SJSA1 (cell line): ENCODE measurements around the gene ABCC3. TPM values are rescaled to one million over a fixed set of nuclear protein-coding genes. Genes with fewer than 3 reads are reported as not detected.

Source experiments
- DNase-seq, 2 experiments: peaks; one replicate each; pipeline ENCODE4 v3.0.0-alpha.2; 2015 to 2020; ENCODE audit warnings: low spot score in 2 of 2, low read depth in 1 of 2
- H3K27ac ChIP-seq: fragments of 250-450 bp; sonication (Bioruptor Pico); 2 replicates; pipeline ENCODE4 v1.5.1; 2020; ENCODE audit warnings: mild to moderate bottlenecking, moderate library complexity
- H3K27me3 ChIP-seq: fragments of 250-450 bp; sonication (Bioruptor Pico); replicated peaks from 2 replicates; pipeline ENCODE4 v1.5.1; 2020; ENCODE audit warnings: mild to moderate bottlenecking, moderate library complexity
- H3K36me3 ChIP-seq: fragments of 250-450 bp; sonication (Bioruptor Pico); 2 replicates; pipeline ENCODE4 v1.5.1; 2020; ENCODE audit warnings: mild to moderate bottlenecking
- H3K4me1 ChIP-seq: fragments of 250-450 bp; sonication (Bioruptor Pico); replicated peaks from 2 replicates; pipeline ENCODE4 v1.6.1; 2021; ENCODE audit warnings: mild to moderate bottlenecking
- H3K4me3 ChIP-seq: fragments of 250-450 bp; sonication (Bioruptor Pico); 2 replicates; pipeline ENCODE4 v1.5.1; 2020; ENCODE audit warnings: mild to moderate bottlenecking
- H3K9me3 ChIP-seq: fragments of 250-450 bp; sonication (Bioruptor Pico); replicated peaks from 2 replicates; pipeline ENCODE4 v1.5.1; 2020; ENCODE audit warnings: mild to moderate bottlenecking
- total RNA-seq: library from RNA; depleted of rRNA; stranded (reverse); fragments of >200 nt; shearing (Covaris generic); gene quantifications from 2 replicates; pipeline ENCODE4 v1.2.3, GENCODE V29; 2014

The ABCC3 gene
- total RNA-seq, 1 experiment from 2014 or later = 9.6 TPM

DNA sequence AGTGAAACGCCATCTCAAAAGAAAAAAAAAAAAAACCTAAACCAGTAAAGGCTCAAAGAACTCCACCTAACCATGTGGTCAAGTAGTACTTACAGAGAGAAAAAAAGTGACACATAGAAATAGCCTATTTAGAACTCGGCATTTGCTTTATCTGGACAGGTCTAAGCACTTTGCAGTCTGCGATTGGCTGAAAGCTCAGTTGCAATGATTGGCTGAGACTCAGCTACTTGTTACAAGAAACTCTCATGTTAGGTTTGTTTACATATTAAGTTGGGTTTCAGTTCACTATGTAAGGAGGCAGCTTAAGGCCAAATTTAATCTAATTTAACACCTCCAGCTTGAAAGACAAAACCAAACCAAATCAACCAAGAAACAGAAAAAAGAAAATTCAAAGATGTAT, 19.1 kb downstream of the ABCC3 start:
- H3K27me3 ChIP-seq = no peaks in the 10 kb centered on the region
- H3K36me3 ChIP-seq = no peaks in the 10 kb centered on the region
- H3K9me3 ChIP-seq = peaks cover 6% of the 10 kb centered on the region; the same call in 1 of the 2 replicates
- 0 out of 2 replicates have a peak, but pooled peaks cover 3% of the 10 kb centered on the region for H3K4me1 ChIP-seq
- no peak overlapping the region for H3K27ac ChIP-seq
- DNase-seq = no peak
- H3K4me3 ChIP-seq = no peak overlapping the region

DNA sequence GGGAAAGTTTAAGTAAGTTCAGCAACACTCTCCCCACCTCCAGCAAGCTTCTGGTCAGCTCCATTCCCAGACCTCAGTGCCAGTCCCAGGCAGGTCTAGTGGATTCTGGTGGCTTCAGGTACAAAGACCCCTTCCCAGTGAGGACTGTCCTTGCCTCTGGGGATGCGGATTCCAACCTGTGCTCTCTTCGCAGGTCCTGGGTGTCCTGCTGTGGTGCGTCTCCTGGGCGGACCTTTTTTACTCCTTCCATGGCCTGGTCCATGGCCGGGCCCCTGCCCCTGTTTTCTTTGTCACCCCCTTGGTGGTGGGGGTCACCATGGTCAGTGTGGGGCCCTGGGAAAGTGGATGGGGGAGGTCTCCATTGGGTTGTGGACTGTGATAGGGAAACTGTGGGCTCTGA, 21.8 kb downstream of the ABCC3 start:
- Histone ChIP-seq H3K9me3 (peaks cover 6% of the 10 kb centered on the region; the same call in 1 of the 2 replicates), H3K4me1 (peaks cover 16% of the 10 kb centered on the region), H3K27me3 (no peaks in the 10 kb centered on the region), H3K36me3 (0 out of 2 replicates have a peak, but pooled peaks cover 6% of the 10 kb centered on the region), H3K4me3 (no peak overlapping the region), H3K27ac (no peak overlapping the region)
- no peak for DNase-seq

DNA sequence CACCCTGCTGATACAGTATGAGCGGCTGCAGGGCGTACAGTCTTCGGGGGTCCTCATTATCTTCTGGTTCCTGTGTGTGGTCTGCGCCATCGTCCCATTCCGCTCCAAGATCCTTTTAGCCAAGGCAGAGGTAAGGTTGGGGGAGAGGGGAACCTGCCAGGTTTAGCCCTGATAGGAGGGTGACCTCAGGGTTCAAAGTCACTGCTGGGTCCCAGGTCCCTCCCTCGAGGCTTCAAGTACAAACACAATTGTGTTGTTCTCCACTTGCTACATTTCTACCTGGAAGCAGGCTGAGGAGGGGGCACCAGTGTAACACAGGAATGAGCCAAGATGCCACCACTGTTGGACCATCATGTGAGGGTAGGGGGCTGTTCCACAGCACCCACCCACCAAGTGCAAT, 22.4 kb downstream of the ABCC3 start:
- H3K27me3 ChIP-seq = no peaks in the 10 kb centered on the region
- H3K4me3 ChIP-seq = no peak overlapping the region
- DNase-seq = no peak
- peaks cover 6% of the 10 kb centered on the region; the same call in 1 of the 2 replicates for H3K9me3 ChIP-seq
- 0 out of 2 replicates have a peak, but pooled peaks cover 6% of the 10 kb centered on the region for H3K36me3 ChIP-seq
- H3K4me1 ChIP-seq = peaks cover 22% of the 10 kb centered on the region
- no peak overlapping the region for H3K27ac ChIP-seq

DNA sequence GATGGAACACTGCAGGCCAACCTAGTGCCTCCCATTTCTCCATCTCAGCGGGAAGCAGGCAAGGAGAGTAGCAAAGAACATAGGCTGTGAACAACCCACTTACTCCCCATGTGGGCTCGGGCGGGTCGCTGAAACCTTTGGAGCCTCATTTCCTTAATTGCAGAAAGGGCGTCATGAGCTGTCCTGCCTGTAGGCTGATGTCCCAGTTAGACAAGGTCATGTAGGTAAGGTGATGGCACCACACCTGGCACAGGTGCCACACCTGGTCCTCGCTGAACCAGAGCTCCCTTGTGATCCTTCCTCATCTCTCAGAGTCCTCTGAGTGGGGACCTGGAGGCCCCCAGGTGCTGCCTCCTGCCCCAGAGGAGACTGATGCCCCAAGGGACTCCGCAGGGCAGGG, 22.9 kb downstream of the ABCC3 start:
- H3K4me3 ChIP-seq = no peak overlapping the region
- no peak overlapping the region for H3K27ac ChIP-seq
- H3K4me1 ChIP-seq = peaks cover 27% of the 10 kb centered on the region
- H3K9me3 ChIP-seq = peaks cover 4% of the 10 kb centered on the region; the same call in 1 of the 2 replicates
- H3K27me3 ChIP-seq = no peaks in the 10 kb centered on the region
- 0 out of 2 replicates have a peak, but pooled peaks cover 6% of the 10 kb centered on the region for H3K36me3 ChIP-seq
- no peak for DNase-seq

DNA sequence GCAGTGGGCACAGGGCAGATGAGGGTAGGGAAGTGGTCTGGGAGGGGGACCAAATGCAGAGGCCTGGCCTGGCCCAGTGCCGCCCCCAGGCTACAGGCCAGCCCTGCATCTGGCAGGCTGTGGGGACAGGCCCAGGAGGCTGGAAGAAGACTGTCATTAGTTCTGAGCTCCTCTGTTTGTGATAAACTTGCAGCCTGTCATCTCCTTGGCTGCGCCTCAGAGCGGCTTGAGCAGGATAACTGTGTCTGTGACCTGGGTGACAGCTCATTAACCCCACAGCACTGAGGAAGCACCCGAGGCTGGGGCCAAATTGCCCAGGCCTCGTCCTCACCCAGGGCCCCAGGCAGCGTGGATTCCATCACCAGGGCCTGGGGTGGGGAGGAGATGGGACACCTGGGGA, 23.9 kb downstream of the ABCC3 start:
- peaks cover 30% of the 10 kb centered on the region for H3K4me1 ChIP-seq
- H3K4me3 ChIP-seq = no peak overlapping the region
- no peaks in the 10 kb centered on the region for H3K27me3 ChIP-seq
- no peaks in the 10 kb centered on the region for H3K9me3 ChIP-seq
- no peak for DNase-seq
- H3K36me3 ChIP-seq = 0 out of 2 replicates have a peak, but pooled peaks cover 6% of the 10 kb centered on the region
- no peak overlapping the region for H3K27ac ChIP-seq

DNA sequence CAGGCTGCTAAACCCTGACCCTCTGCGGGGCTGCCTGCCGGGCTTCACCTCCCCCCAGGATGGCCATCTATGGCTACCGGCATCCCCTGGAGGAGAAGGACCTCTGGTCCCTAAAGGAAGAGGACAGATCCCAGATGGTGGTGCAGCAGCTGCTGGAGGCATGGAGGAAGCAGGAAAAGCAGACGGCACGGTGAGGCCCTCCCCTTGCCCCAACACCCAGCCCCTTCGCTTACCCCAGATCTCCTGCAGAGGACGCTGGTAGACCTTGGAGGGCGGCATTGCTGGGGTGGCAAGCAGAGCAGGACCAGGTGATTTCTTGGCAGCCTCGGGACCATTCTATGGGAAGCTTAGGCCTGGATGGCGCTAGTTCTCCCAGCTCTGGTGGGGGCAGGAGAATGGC, 24.5 kb downstream of the ABCC3 start:
- no peak overlapping the region for H3K4me3 ChIP-seq
- no peak overlapping the region for H3K27ac ChIP-seq
- H3K36me3 ChIP-seq = 0 out of 2 replicates have a peak, but pooled peaks cover 6% of the 10 kb centered on the region
- H3K4me1 ChIP-seq = peaks cover 30% of the 10 kb centered on the region
- no peaks in the 10 kb centered on the region for H3K9me3 ChIP-seq
- no peak for DNase-seq
- H3K27me3 ChIP-seq = no peaks in the 10 kb centered on the region

DNA sequence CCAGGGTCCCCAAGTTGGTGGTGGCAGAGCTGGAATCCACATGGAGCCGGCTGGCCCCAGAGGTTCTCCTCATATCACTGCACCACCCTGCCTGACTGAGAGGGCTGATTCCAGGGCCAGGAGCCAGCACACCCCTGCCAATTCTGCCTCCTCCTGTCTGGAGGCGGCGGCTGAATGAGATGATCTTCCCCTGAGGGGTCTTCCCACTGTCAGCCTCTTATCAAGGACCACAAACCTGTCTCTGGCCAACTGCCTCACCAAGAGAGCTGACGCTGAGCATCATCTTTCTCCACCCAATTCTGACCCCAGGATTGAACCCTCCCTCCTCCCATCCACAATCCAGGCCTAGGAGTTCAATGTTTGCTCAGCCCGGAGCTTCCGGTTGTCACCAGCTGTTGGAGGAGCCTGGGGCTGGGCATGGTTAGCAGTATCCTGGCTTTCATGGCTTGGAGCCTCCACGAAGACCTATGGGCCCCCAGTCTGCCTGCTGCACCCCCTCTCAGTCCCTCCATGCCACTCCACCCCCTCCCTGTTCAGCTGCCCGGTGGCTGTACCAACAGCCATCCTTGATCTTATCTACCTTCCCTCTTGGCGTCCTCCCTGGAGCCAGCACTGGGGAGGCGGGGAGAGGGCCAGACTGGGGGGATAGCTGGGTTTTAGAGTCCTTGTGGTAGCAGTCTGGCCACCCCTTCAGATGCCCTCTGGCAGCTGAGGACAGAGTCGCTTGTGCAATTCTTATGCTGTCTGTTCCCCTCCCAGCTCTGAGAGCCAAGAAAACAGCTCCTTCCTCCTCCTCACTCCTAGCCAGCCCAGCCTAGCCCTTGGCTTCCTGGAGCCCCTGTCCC, 25.6 kb downstream of the ABCC3 start:
- no peaks in the 10 kb centered on the region for H3K27me3 ChIP-seq
- DNase-seq = no peak
- H3K4me3 ChIP-seq = no peak overlapping the region
- H3K36me3 ChIP-seq = 0 out of 2 replicates have a peak, but pooled peaks cover 6% of the 10 kb centered on the region
- no peaks in the 10 kb centered on the region for H3K9me3 ChIP-seq
- H3K4me1 ChIP-seq = peaks cover 30% of the 10 kb centered on the region
- peak overlapping the region; percentile 85 for H3K27ac ChIP-seq

DNA sequence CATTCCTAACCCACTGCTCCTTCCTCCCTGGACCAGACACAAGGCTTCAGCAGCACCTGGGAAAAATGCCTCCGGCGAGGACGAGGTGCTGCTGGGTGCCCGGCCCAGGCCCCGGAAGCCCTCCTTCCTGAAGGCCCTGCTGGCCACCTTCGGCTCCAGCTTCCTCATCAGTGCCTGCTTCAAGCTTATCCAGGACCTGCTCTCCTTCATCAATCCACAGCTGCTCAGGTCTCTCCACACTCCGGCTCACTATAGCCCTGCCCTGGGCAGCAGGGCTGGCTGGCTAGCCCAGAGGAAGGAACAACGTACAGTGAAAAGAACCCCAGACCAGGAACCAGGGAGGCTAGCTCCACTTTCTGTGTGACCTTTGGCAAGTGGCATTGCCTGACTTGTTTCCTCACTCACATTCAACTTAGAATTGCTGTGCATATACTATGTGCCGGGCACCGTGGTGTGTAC, 26.2 kb downstream of the ABCC3 start:
- Histone ChIP-seq H3K4me3 (no peak overlapping the region), H3K27me3 (no peaks in the 10 kb centered on the region), H3K36me3 (0 out of 2 replicates have a peak, but pooled peaks cover 6% of the 10 kb centered on the region), H3K27ac (peak overlapping the region; percentile 85), H3K9me3 (no peaks in the 10 kb centered on the region), H3K4me1 (peaks cover 30% of the 10 kb centered on the region)
- DNase-seq = no peak

DNA sequence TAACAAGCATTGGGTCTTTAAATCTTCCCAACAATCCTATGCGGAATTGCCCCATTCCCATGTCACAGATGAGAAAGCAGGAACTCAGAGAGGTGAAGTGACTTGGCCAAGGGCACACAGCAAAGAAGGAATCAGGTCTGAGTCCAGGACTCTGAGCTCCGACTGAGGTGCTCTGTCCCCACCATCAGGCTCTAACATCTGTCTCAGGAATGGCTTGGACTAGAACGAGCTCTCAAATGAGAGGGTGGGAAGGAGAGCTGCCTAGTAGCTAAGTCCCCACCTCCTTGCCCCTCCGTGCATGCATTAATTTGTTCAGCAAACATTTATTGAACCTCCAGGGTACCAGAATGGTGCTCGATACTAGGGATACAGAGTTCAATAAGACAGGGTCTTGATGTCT, 26.7 kb downstream of the ABCC3 start:
- Histone ChIP-seq H3K4me3 (no peak overlapping the region), H3K9me3 (no peaks in the 10 kb centered on the region), H3K36me3 (0 out of 2 replicates have a peak, but pooled peaks cover 6% of the 10 kb centered on the region), H3K27ac (peak overlapping the region; percentile 85), H3K27me3 (no peaks in the 10 kb centered on the region), H3K4me1 (peaks cover 30% of the 10 kb centered on the region)
- no peak for DNase-seq

DNA sequence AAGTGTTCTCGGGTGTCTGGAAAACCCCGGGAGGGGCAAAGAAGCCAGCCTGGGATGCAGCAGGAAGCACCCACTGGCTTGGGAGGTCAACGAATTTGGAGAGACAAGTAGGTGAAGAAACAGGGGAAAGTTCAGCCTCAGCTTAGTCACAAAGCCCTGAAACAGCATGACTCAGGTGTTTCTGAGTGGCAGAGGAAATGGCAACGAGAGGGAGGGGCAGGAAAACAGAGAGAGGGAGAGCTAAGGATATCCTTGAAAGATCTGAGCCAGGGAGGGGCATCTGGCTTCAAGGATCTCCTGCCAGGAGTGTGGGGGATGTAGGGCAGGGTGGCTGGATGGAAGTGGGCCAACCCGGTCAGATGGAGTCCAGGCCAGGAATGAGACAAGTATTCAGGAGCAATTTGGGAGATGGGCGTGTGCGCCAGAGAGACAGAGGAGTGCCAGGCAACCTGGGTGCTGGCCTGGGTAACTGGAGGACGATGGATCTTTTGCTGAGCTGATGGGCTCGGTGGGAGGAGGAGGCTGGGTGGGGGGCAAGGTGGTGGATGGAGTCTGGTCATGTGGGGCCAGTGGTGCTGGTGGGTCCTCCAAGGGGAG, 27.2 kb downstream of the ABCC3 start:
- peak overlapping the region; percentile 85 for H3K27ac ChIP-seq
- no peaks in the 10 kb centered on the region for H3K9me3 ChIP-seq
- DNase-seq = peak; percentile 94 to 96
- H3K4me1 ChIP-seq = peaks cover 30% of the 10 kb centered on the region
- no peaks in the 10 kb centered on the region for H3K27me3 ChIP-seq
- 0 out of 2 replicates have a peak, but pooled peaks cover 6% of the 10 kb centered on the region for H3K36me3 ChIP-seq
- no peak overlapping the region for H3K4me3 ChIP-seq

DNA sequence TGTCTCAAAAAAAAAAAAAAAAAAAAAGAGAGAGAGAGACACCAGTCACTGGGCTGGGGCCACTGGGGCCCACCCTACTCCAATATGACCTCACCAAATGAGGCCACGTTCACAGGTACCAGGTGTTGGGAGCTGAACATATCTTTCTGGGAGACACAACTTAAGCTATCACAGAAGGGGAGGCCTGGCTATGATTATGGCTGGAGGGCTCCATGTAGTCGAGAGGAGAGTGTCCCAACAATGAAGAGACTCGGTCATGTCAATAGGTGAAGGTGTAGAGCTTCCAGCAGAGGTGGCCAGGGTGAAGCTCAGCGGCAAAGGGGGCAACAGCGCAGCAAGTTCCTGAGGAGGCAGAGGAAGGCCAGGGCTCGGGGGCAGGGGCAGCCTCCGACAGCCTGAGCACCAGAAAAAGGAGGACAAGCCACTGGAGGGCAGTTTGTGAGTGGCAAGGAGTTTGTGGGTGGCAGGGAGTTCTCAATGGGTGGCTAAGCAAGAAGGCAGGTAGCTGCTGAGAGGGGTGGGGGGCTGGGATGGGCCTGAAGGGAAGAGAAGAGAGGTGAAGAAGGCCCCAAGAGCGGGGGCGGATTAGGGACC, 28.0 kb downstream of the ABCC3 start:
- Histone ChIP-seq H3K36me3 (0 out of 2 replicates have a peak, but pooled peaks cover 6% of the 10 kb centered on the region), H3K4me1 (peaks cover 35% of the 10 kb centered on the region), H3K27me3 (no peaks in the 10 kb centered on the region), H3K9me3 (no peaks in the 10 kb centered on the region), H3K4me3 (no peak overlapping the region), H3K27ac (peak overlapping the region; percentile 85)
- no peak for DNase-seq

DNA sequence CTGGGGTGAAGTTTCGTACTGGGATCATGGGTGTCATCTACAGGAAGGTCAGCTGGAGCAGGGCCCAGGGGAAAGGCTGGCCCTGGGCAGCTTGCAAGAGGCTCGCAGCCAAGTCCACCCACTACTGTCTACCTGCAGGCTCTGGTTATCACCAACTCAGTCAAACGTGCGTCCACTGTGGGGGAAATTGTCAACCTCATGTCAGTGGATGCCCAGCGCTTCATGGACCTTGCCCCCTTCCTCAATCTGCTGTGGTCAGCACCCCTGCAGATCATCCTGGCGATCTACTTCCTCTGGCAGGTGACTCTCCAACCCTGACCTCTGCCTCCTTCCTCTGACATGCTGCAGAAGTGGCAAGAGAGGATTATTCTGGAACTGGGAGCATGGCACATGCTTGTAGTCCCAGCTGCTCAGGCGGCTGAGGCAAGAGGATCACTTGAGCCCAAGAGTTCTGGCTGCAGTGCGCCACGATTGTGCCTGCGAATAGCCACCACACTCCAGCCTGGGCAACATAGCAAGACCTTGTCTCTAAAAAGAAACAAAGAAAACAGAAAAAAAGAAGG, 29.2 kb downstream of the ABCC3 start:
- no peak for DNase-seq
- Histone ChIP-seq H3K9me3 (no peaks in the 10 kb centered on the region), H3K27ac (no peak overlapping the region), H3K36me3 (0 out of 2 replicates have a peak, but pooled peaks cover 6% of the 10 kb centered on the region), H3K27me3 (no peaks in the 10 kb centered on the region), H3K4me1 (peaks cover 46% of the 10 kb centered on the region), H3K4me3 (no peak overlapping the region)

DNA sequence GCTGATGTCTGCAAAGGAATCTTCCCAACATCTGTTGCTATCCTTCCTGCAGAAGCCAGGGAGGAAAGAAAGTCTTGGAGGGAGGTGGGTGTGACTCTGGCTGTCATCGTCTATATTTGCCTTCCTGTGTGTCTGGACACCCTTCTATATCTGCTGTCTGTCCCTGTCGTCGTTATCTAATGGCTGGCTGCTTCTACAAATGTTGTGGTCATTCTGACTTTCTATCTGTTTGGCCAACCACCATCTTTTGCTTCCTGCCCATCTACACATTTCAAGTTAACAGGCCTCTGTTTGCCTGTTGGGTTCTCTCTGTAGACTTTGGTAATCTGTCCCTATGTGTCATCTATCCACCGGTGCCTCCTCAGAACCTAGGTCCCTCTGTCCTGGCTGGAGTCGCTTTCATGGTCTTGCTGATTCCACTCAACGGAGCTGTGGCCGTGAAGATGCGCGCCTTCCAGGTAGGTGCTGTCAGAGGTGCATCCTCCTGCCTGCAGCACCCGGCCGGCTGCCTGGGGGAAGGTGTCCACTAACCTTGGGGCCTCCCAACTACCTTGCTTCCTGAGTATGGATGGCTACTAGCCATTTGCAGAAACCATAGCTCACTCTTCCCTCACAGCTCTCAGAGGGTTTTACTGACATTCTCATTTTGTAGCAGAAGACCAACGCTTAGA, 30.2 kb downstream of the ABCC3 start:
- Histone ChIP-seq H3K4me3 (no peak overlapping the region), H3K27me3 (no peaks in the 10 kb centered on the region), H3K4me1 (peaks cover 47% of the 10 kb centered on the region), H3K27ac (no peak overlapping the region), H3K9me3 (no peaks in the 10 kb centered on the region), H3K36me3 (0 out of 2 replicates have a peak, but pooled peaks cover 6% of the 10 kb centered on the region)
- DNase-seq = no peak
